GM23338 (cell line): ENCODE measurements around the gene RGS16. TPM values are rescaled to one million over a fixed set of nuclear protein-coding genes. Genes with fewer than 3 reads are reported as not detected.

ENCODE experiments used
- ATAC-seq: fragments of 200-7000 bp; cut with Tn5 transposase; 3 replicates; pipeline ENCODE4 v1.9.1; 2020
- DNase-seq: peaks from one replicate; pipeline ENCODE4 v3.0.0-alpha.2; 2015; ENCODE audit warnings: low spot score
- H2AFZ ChIP-seq: fragments of 200-600 bp; sonication (generic); 2 replicates; pipeline ENCODE4 v1.8.0; 2016; ENCODE audit warnings: antibody characterized with exemption, mild to moderate bottlenecking, moderate library complexity
- H3F3A ChIP-seq: fragments of 200-600 bp; sonication (generic); replicated peaks from 2 replicates; pipeline ENCODE4 v1.8.0; 2017; ENCODE audit warnings: antibody characterized with exemption, mixed run types, low read depth
- H3K27ac ChIP-seq: fragments of 200-600 bp; sonication (generic); 2 replicates; pipeline ENCODE4 v1.6.1; 2016; ENCODE audit warnings: low read depth
- H3K27me3 ChIP-seq: fragments of 200-600 bp; sonication (generic); 2 replicates; pipeline ENCODE4 v1.8.0; 2016; ENCODE audit warnings: mild to moderate bottlenecking, mixed run types, moderate library complexity; ENCODE audit not compliant: insufficient read depth
- H3K36me3 ChIP-seq: fragments of 200-600 bp; sonication (generic); 2 replicates; pipeline ENCODE4 v1.8.0; 2016; ENCODE audit warnings: mild to moderate bottlenecking; ENCODE audit not compliant: insufficient read depth
- H3K4me1 ChIP-seq: fragments of 200-600 bp; sonication (generic); 2 replicates; pipeline ENCODE4 v1.8.0; 2016; ENCODE audit warnings: mild to moderate bottlenecking, moderate library complexity; ENCODE audit not compliant: insufficient read depth
- H3K4me2 ChIP-seq: fragments of 200-600 bp; sonication (generic); 2 replicates; pipeline ENCODE4 v1.7.1; 2017; ENCODE audit warnings: mixed run types
- H3K4me3 ChIP-seq: fragments of 200-600 bp; sonication (generic); 2 replicates; pipeline ENCODE4 v1.6.1; 2016; ENCODE audit warnings: mixed run types
- H3K79me2 ChIP-seq: fragments of 200-600 bp; sonication (generic); replicated peaks from 2 replicates; pipeline ENCODE4 v1.8.0; 2017; ENCODE audit warnings: mild to moderate bottlenecking; ENCODE audit not compliant: insufficient read depth
- H3K9me2 ChIP-seq: fragments of 200-600 bp; sonication (generic); 2 replicates; pipeline ENCODE4 v1.8.0; 2017; ENCODE audit not compliant: insufficient read depth
- H4K20me1 ChIP-seq: fragments of 200-600 bp; sonication (generic); replicated peaks from 2 replicates; pipeline ENCODE4 v1.8.0; 2017; ENCODE audit warnings: mild to moderate bottlenecking; ENCODE audit not compliant: insufficient read depth
- H3K27ac Mint-ChIP-seq: 2 replicates; pipeline ENCODE4 v1.8.0; 2020; ENCODE audit warnings: inconsistent platforms, mild to moderate bottlenecking, moderate library complexity, mixed read lengths
- H3K27me3 Mint-ChIP-seq: 3 replicates; pipeline ENCODE4 v1.8.0; 2022; ENCODE audit warnings: low read depth, mild to moderate bottlenecking, moderate library complexity, mixed read lengths, inconsistent platforms; ENCODE audit not compliant: insufficient read depth, poor library complexity
- H3K36me3 Mint-ChIP-seq: 3 replicates; pipeline ENCODE4 v1.8.0; 2021; ENCODE audit warnings: low read depth, mild to moderate bottlenecking, inconsistent platforms, moderate library complexity, mixed read lengths
- H3K4me1 Mint-ChIP-seq: 3 replicates; pipeline ENCODE4 v1.8.0; 2020; ENCODE audit warnings: mild to moderate bottlenecking, inconsistent platforms, mixed read lengths
- H3K4me3 Mint-ChIP-seq: 3 replicates; pipeline ENCODE4 v1.8.0; 2021; ENCODE audit warnings: moderate library complexity, mild to moderate bottlenecking, inconsistent platforms, mixed read lengths
- H3K9me3 Mint-ChIP-seq: 3 replicates; pipeline ENCODE4 v1.8.0; 2020; ENCODE audit warnings: moderate library complexity, mild to moderate bottlenecking, inconsistent platforms, mixed read lengths
- EZH2 ChIP-seq: fragments of 200-600 bp; sonication (generic); IDR thresholded peaks from one replicate; pipeline ENCODE4 v1.8.0; 2017; ENCODE audit warnings: antibody characterized with exemption, mild to moderate bottlenecking, low read depth; ENCODE audit not compliant: unreplicated experiment
- JUNB ChIP-seq: IDR thresholded peaks from one replicate; pipeline ENCODE4 v1.6.1; 2016; ENCODE audit warnings: antibody characterized with exemption; ENCODE audit not compliant: unreplicated experiment
- POLR2AphosphoS5 ChIP-seq: IDR thresholded peaks from 2 replicates; pipeline ENCODE4 v1.6.1; 2016; ENCODE audit warnings: antibody characterized with exemption, low read depth
- ZNF114 ChIP-seq: fragments of 250-450 bp; sonication (Bioruptor Pico); IDR thresholded peaks from 2 replicates; pipeline ENCODE4 v1.5.0; 2020; ENCODE audit warnings: mild to moderate bottlenecking, moderate library complexity
- ZNF331 ChIP-seq: fragments of 250-450 bp; sonication (Bioruptor Pico); IDR thresholded peaks from 2 replicates; pipeline ENCODE4 v1.5.0; 2020; ENCODE audit warnings: low read depth, mild to moderate bottlenecking, moderate library complexity
- ZNF462 ChIP-seq: fragments of 250-450 bp; sonication (Bioruptor Pico); IDR thresholded peaks from 2 replicates; pipeline ENCODE4 v1.5.0; 2020; ENCODE audit warnings: mild to moderate bottlenecking, moderate library complexity
- polyA plus RNA-seq: library from polyadenylated mRNA; unstranded; fragments of >200 nt; fragmentation: Nextera tagmentation; extraction: Ambion mirVana; gene quantifications from 2 replicates; pipeline ENCODE4 v1.2.1, GENCODE V29; 2016
- total RNA-seq: library from RNA; depleted of rRNA; stranded (reverse); fragments of >200 nt; shearing (Covaris generic); gene quantifications from 2 replicates; pipeline ENCODE4 v1.2.3, GENCODE V29; 2014

RGS16 gene
- total and polyA plus RNA-seq, 2 experiments from 2014 or later = 15.4 to 31.6 TPM

GRCh38 chr1:182615468-182616129, 11.4 kb upstream of the RGS16 start:
- Mint-ChIP-seq H3K4me1 (peaks cover 78% of the 10 kb centered on the region), H3K27me3 (peaks cover 52% of the 10 kb centered on the region), H3K27ac (peak overlapping the region; percentile 79), H3K9me3 (peaks cover 5% of the 10 kb centered on the region), H3K4me3 (peak overlapping the region; percentile 72), H3K36me3 (peaks cover 2% of the 10 kb centered on the region; the same call in 2 of the 3 replicates)
- H2AFZ ChIP-seq = no peak overlapping the region
- H3K27me3 ChIP-seq = peaks cover 52% of the 10 kb centered on the region
- H4K20me1 ChIP-seq = no peaks in the 10 kb centered on the region
- peak overlapping the region; percentile 70 for H3K4me3 ChIP-seq
- H3K79me2 ChIP-seq = no peaks in the 10 kb centered on the region
- H3K4me1 ChIP-seq = peaks cover 76% of the 10 kb centered on the region
- H3K27ac ChIP-seq = peak overlapping the region; percentile 73
- ATAC-seq = peak; percentile 48
- peak overlapping the region; percentile 80 for H3K4me2 ChIP-seq
- peaks cover 5% of the 10 kb centered on the region; the same call in 1 of the 2 replicates for H3F3A ChIP-seq
- no peaks in the 10 kb centered on the region for H3K9me2 ChIP-seq
- DNase-seq = peak; percentile 60
- no peaks in the 10 kb centered on the region for H3K36me3 ChIP-seq
- TF ChIP-seq POLR2AphosphoS5 (no peak), EZH2 (no peak), ZNF462 (CRISPR knock-in tag) (no peak), ZNF331 (CRISPR knock-in tag) (no peak), ZNF114 (CRISPR knock-in tag) (no peak), JUNB (no peak)
